GM23248 (cell line): ENCODE measurements around the gene MRPL24.
"Not testable (repeated sequence)": the region's sequence is repeated elsewhere in the genome, so short reads cannot be mapped to it uniquely, and the experiment has no call there.

Experiments
- EZH2 ChIP-seq: fragments of 200-600 bp; sonication (generic); IDR thresholded peaks from 2 replicates; pipeline ENCODE4 v1.6.1; 2018; ENCODE audit warnings: antibody characterized with exemption, mild to moderate bottlenecking; ENCODE audit not compliant: insufficient read depth, poor library complexity, severe bottlenecking
- EZH2phosphoT487 ChIP-seq: fragments of 200-600 bp; sonication (generic); IDR thresholded peaks from 2 replicates; pipeline ENCODE4 v1.6.1; 2018; ENCODE audit warnings: antibody characterized with exemption, moderate library complexity, mild to moderate bottlenecking, low read depth; ENCODE audit not compliant: insufficient read depth

DNA sequence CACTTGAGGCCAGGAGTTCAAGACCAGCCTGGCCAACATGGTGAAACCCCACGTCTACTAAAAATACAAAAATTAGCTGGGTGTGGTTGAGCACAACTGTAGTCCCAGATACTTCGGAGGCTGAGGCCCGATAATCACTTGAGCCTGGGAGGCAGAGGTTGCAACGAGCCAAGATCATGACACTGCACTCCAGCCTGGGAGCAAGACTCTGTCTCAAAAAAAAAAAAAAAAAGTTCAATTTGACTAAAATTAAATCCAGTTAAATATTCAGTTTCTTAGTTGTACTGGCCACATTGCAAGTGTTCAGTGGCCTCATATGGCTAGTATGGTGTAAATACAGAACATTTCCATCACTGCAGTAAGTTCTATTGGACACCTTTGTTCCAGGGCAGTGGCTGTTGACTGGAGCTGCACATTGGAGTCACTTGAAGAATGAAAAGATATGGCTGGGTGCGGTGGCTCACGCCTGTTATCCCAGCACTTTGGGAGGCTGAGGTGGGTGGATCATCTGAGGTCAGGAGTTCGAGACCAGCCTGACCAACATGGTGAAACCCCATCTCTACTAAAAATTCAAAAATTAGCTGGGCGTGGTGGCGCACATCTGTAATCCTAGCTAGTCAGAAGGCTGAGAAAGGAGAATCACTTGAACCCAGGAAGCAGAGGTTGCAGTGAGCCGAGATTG, 16.8 kb upstream of the MRPL24 start:
- not testable (repeated sequence) for TF ChIP-seq EZH2, EZH2phosphoT487
